ENCODE measurements around the gene ZCWPW1. TPM values are rescaled to one million over a fixed set of nuclear protein-coding genes. Genes with fewer than 3 reads are reported as not detected.
A peak's percentile ranks its signal among the peaks of the same experiment; 100 is the strongest.

The ZCWPW1 gene
- total and polyA plus RNA-seq, 10 of the 15 experiments (the other 5 are each of a cell fraction or from before 2014, with no cell fraction given) = 1.3 to 4.4 (median 3.7) TPM

- TF ChIP-seq, protein P1, sequence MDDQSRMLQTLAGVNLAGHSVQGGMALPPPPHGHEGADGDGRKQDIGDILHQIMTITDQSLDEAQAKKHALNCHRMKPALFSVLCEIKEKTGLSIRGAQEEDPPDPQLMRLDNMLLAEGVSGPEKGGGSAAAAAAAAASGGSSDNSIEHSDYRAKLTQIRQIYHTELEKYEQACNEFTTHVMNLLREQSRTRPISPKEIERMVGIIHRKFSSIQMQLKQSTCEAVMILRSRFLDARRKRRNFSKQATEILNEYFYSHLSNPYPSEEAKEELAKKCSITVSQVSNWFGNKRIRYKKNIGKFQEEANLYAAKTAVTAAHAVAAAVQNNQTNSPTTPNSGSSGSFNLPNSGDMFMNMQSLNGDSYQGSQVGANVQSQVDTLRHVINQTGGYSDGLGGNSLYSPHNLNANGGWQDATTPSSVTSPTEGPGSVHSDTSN (IDR thresholded peaks at IDR 0.05; ENCODE audit: insufficient replicate concordance, low read depth, low read length) = no peak
- TF ChIP-seq, protein P2, sequence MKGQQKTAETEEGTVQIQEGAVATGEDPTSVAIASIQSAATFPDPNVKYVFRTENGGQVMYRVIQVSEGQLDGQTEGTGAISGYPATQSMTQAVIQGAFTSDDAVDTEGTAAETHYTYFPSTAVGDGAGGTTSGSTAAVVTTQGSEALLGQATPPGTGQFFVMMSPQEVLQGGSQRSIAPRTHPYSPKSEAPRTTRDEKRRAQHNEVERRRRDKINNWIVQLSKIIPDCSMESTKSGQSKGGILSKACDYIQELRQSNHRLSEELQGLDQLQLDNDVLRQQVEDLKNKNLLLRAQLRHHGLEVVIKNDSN (IDR thresholded peaks at IDR 0.05; ENCODE audit: borderline replicate concordance, extremely low read length, insufficient read depth, low read depth, low read length) = peak; percentile 85
- TF ChIP-seq WRNIP1 (IDR thresholded peaks at IDR 0.05; ENCODE audit: borderline replicate concordance, low read depth, low read length) (0 out of 2 replicates have a peak, but pooled peaks have one; percentile 21), HDAC6 (IDR thresholded peaks at IDR 0.05; ENCODE audit: unreplicated experiment) (peak; percentile 26), ZBTB33 (IDR thresholded peaks at IDR 0.05) (no peak), SMC3 (IDR thresholded peaks at IDR 0.05; ENCODE audit: borderline replicate concordance, low read length) (no peak), BCL3 (IDR thresholded peaks at IDR 0.05; ENCODE audit: borderline replicate concordance, insufficient read depth, low read depth, low read length, poor library complexity, severe bottlenecking) (peak; percentile 14), ESRRA (IDR thresholded peaks at IDR 0.05; ENCODE audit: low read length) (0 out of 2 replicates have a peak, but pooled peaks have one; percentile 13), CHD1 (IDR thresholded peaks at IDR 0.05; ENCODE audit: low read depth, low read length) (peak; percentile 93), MXI1 (IDR thresholded peaks at IDR 0.05; ENCODE audit: low read depth, low read length) (peak; percentile 80), IKZF1 (conservative IDR thresholded peaks at IDR 0.05) (no peak), KLF5 (IDR thresholded peaks at IDR 0.05; ENCODE audit: partially characterized antibody) (no peak), MEF2A (IDR thresholded peaks at IDR 0.05; ENCODE audit: insufficient read depth, low read depth, low read length) (0 out of 2 replicates have a peak, but pooled peaks have one; percentile 15), SP1 (IDR thresholded peaks at IDR 0.05; ENCODE audit: low read depth, low read length) (peak; percentile 65)
- TF ChIP-seq, protein P3, sequence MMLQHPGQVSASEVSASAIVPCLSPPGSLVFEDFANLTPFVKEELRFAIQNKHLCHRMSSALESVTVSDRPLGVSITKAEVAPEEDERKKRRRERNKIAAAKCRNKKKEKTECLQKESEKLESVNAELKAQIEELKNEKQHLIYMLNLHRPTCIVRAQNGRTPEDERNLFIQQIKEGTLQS (IDR thresholded peaks at IDR 0.05; ENCODE audit: borderline replicate concordance, extremely low read depth, low read depth, low read length) = 0 out of 2 replicates have a peak, but pooled peaks have one; percentile 39
- TF ChIP-seq, protein P4, sequence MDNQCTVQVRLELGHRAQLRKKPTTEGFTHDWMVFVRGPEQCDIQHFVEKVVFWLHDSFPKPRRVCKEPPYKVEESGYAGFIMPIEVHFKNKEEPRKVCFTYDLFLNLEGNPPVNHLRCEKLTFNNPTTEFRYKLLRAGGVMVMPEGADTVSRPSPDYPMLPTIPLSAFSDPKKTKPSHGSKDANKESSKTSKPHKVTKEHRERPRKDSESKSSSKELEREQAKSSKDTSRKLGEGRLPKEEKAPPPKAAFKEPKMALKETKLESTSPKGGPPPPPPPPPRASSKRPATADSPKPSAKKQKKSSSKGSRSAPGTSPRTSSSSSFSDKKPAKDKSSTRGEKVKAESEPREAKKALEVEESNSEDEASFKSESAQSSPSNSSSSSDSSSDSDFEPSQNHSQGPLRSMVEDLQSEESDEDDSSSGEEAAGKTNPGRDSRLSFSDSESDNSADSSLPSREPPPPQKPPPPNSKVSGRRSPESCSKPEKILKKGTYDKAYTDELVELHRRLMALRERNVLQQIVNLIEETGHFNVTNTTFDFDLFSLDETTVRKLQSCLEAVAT (IDR thresholded peaks at IDR 0.05) = peak; percentile 13
- TF ChIP-seq, protein P5, sequence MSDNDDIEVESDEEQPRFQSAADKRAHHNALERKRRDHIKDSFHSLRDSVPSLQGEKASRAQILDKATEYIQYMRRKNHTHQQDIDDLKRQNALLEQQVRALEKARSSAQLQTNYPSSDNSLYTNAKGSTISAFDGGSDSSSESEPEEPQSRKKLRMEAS (IDR thresholded peaks at IDR 0.05; ENCODE audit: low read depth, low read length) = peak; percentile 94
- TF ChIP-seq, protein P6, sequence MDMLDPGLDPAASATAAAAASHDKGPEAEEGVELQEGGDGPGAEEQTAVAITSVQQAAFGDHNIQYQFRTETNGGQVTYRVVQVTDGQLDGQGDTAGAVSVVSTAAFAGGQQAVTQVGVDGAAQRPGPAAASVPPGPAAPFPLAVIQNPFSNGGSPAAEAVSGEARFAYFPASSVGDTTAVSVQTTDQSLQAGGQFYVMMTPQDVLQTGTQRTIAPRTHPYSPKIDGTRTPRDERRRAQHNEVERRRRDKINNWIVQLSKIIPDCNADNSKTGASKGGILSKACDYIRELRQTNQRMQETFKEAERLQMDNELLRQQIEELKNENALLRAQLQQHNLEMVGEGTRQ (IDR thresholded peaks at IDR 0.05; ENCODE audit: borderline replicate concordance, low read depth, low read length) = peak; percentile 76
Measured at GRCh38 chr7:100428967-100429636, 599 bp upstream of the ZCWPW1 start (continued).
